T-helper 1 cell treated with Interleukin-12 subunit alpha and Interleukin-12 subunit beta and Interleukin-4 antibody, amounts not matched to agents 30 ng/mL and 1 ng/mL, for 36 hours (primary cell): Measurements from ENCODE around the gene ADIPOR2. TPM values are rescaled to one million over a fixed set of nuclear protein-coding genes. Genes with fewer than 3 reads are reported as not detected.

ENCODE experiments used
- intact Hi-C: fragments of 100-400 bp; cut with micrococcal nuclease; formaldehyde crosslinking; loops from one replicate; pipeline ENCODE4 v1.15.1; 2024
- total RNA-seq: library from RNA; stranded (reverse); gene quantifications from 2 replicates; pipeline ENCODE4 v1.2.3, GENCODE V29; 2022

Gene ADIPOR2
- total RNA-seq, 1 donor from 2014 or later = 55.8 TPM

GRCh38 chr12:1768615-1769014, 77.7 kb downstream of the ADIPOR2 start:
- intact Hi-C loops = no loop called here

- intact Hi-C loops = no loop called here
These were observed 79.1 kb downstream of the ADIPOR2 start for GRCh38 chr12:1769809-1770494.

DNA sequence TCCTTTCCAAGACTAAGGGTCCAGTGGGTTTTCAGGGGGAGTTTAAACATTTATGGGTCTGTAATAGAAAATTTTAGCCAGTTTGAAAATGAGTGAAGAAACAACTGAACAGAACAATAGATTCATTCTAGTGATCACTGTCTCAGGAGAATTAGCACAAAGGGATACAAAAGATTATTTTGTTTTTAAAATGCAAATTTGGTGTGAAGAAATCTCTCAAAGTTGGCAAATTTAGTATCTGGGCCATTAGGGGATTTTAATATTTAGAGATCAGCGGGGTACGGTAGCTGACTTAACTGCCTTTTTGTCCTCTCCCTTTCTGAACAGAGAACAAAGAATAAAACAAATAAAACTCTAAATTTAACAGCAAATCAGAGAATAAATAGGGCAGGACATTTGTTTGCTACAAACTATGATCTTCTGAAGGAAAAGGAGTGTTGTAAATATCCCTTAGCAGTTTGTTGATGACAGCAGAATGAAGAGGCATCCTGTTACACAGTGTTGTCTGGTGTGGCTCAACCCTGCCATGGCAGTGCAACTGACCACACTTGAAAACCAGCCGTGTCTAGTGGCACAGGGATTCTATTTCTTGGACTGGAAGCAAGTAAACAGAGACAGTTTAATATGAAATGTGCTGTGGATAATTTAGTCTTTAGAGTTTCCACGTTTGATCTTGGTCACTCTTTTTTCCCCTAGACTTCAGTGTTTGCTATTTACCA, 83.2 kb downstream of the ADIPOR2 start:
- intact Hi-C loops = no loop called here

- intact Hi-C loops = no loop called here
These were observed 85.5 kb downstream of the ADIPOR2 start for GRCh38 chr12:1776170-1776921.

- intact Hi-C loops = no loop called here
These were observed 86.9 kb downstream of the ADIPOR2 start for GRCh38 chr12:1777798-1778197.

DNA sequence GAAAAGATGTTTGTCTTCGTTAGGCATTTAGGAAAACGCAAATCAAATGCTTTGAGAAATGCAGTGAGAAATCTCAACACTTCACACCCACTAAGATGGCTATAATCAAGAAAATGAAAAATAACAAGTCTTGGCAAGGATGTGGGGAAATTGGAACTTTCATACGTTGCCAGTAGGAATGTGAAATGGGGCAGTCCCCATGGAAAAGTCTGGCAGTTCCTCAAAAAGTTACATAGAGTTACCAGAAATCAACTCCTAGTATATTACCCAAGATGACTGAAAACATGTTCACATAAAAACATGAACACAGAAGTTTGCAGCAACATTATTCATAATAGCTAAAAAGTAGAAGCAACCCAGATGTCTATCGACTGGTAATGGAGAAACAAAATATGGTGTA, 88.0 kb downstream of the ADIPOR2 start:
- intact Hi-C loops = no loop called here

GRCh38 chr12:1779783-1780182, 88.9 kb downstream of the ADIPOR2 start:
- intact Hi-C loops = no loop called here

GRCh38 chr12:1781772-1782171, 90.9 kb downstream of the ADIPOR2 start:
- intact Hi-C loops = no loop called here

- intact Hi-C loops = no loop called here
These were observed 91.3 kb downstream of the ADIPOR2 start for GRCh38 chr12:1782215-1782614.

DNA sequence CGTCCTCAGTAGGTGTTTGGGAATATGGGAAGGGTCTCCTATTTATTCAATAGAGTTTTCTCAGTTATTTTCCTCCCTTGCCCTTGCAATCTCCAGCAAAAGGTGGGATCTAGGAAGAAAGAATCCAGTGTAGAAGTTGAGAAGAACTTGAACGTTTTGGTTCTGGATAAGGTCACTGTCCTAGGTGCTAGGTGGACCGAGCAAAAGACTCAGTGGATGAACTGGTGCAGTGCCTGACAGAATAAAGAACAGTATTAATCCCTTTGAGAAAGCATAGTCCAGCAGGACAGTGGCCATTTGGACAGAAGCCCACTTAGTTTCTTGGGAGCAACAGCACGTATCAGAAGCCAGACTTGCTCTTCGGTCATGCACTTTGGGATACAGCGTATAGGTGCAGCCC, 96.8 kb downstream of the ADIPOR2 start:
- intact Hi-C loops = no loop called here

DNA sequence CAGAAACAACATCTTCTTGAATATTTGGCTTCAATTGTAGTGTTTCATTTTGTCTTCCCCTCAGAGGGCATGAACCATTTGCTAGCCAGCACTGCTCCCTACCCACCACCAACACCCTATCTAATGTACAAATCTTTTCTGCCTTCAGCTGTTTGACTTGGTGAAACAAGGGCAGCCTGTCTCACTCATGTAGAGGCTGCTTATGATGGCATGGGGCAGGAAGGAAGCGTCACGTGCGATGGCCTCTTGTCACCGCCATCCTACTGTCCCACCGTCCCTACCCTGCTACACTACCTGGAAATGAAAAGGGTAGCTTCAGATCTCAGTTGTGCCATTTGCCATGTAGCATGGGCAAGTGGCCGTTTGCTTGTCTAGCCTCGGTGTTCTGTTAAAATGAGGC, 99.6 kb downstream of the ADIPOR2 start:
- intact Hi-C loops = loop anchor here (10.0 kb wide), 1 partner anchor 904 kb away; no protein-coding TSS in a partner anchor

GRCh38 chr12:1791104-1791841, 100.4 kb downstream of the ADIPOR2 start:
- intact Hi-C loops = loop anchor here (1.0 to 10.0 kb wide), 6 partner anchors 101 to 904 kb away; no protein-coding TSS in a partner anchor

- intact Hi-C loops = loop anchor here (10.0 kb wide), 1 partner anchor 902 kb away; no protein-coding TSS in a partner anchor
These were observed 101.5 kb downstream of the ADIPOR2 start for GRCh38 chr12:1792406-1792805.

- intact Hi-C loops = loop anchor here (10.0 kb wide), 1 partner anchor 901 kb away; no protein-coding TSS in a partner anchor
These were observed 102.7 kb downstream of the ADIPOR2 start for GRCh38 chr12:1793426-1794210.

DNA sequence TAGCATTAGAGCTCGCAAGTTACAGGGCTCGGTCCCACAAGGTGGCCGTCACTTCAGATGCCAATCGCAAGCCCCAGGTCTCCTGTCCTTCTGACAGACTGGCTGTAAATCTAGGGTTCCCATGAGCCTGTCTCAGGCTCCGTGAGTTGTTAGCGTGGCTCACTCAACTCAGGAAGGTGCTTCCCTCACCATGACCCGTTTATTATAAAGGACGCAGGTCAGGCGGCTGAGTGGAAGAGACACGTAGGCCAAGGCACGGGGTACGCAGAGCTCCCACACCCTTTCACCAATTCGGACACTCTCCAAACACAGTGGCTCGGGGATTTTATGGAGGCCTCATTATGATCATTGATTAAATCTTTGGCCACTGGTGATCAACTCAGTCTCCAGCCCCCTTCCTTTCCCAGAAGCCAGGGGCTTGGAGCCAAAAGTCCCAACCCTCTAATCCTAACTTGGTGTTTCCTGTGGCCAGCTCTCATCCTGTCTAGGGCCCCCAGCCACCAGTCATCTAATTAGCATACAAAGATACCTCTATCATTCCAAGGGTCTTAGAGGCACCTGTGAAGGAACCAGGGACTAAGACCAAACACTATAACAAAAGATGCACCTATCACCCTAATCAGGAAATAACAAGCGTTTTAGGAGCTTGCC, 103.7 kb downstream of the ADIPOR2 start:
- intact Hi-C loops = loop anchor here (5.0 to 10.0 kb wide), 2 partner anchors 498 to 900 kb away; no protein-coding TSS in a partner anchor

DNA sequence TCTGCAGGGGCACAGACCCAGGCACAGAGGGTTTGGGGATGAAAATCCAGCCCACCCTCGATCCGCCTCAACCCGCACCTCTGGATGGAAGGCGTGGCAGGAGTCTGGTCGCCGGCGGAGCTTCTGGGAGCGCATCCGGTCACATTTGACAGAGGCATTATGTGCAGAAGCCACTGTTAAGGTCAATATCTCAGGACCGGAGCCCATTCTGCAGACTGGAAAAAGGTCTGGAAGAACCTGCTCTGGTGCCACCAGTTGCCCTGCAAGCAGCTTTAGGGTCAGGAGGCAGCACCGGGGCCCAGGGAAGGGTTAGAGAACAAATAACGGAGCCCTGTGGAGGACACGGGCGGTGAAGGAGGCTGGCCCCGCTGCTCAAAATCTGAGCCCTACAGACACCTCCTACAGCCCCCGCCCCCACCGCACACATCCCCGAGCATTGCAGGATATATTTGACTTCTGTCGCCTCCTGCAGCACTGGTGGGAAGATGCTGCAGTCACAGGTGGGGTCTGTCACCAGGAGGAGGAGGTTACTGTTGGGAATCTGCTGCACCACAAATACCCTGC, 104.4 kb downstream of the ADIPOR2 start:
- intact Hi-C loops = loop anchor here (5.0 to 10.0 kb wide), 2 partner anchors 497 to 899 kb away; no protein-coding TSS in a partner anchor

DNA sequence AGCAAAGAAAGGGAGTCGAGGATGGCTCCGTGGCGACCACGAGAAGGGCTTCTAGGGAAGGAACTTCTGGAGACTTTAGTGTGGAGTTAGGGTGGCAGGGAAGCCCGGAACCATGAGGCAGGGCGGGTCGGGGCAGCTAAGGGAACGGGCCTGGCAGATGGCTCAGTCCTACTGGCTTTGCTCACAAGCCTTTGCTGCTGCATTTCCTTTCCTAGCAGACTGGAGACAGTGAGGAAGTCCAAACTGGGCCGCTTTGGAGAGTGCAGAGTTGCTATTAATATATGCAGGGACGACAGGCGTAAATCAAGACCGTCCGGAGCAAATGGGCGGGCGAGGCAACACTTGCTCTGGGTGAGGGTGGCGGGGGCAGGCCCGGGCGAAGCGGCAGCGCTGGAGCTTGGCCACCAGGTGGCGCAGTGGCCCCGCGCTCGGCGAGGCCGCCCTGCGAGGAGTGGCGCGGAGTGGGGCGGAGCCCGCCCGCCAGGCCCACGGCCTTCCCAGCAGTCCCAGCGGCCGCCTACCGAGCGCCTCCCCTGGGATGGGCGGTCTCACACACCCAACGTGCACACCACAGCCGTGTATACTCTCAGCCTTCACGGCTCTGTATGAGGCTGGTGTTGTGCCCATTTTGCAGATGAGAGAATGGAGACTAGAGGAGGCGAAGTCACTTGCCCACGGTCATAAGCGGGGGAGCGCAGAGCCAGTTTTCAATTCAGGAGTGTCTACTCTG, 105.1 kb downstream of the ADIPOR2 start:
- intact Hi-C loops = loop anchor here (1.0 to 10.0 kb wide), 10 partner anchors 8 to 899 kb away; partner anchors contain the start of gene DCP1B

- intact Hi-C loops = loop anchor here (1.0 to 10.0 kb wide), 10 partner anchors 8 to 898 kb away; partner anchors contain the start of gene DCP1B
These were observed 105.7 kb downstream of the ADIPOR2 start for GRCh38 chr12:1796515-1797010.
